ENCODE data around the gene IGFLR1. TPM values are rescaled to one million over a fixed set of nuclear protein-coding genes. Genes with fewer than 3 reads are reported as not detected.
"Not testable (repeated sequence)": the region's sequence is repeated elsewhere in the genome, so short reads cannot be mapped to it uniquely, and the experiment has no call there.

Gene IGFLR1
- total and polyA plus RNA-seq, 11 donors: 0.74 to 25.2 (median 3.6) TPM

GRCh38 chr19:35773020-35773806 is 31.0 kb upstream of the IGFLR1 start:
- DNase-seq: no peak
- intact Hi-C loops (cut with DNase I): loop anchor here in 2 of 10 donors (10.0 kb wide), 2 partner anchors 112 to 162 kb away; partner anchors contain the start of gene LRFN3 (in 1 of the 2)
- no peak for ATAC-seq

GRCh38 chr19:35772362-35772761 is 30.1 kb upstream of the IGFLR1 start:
- H3K9me3 ChIP-seq, H3K27ac ChIP-seq, H3K27me3 ChIP-seq, DNase-seq, H3K4me3 ChIP-seq, ATAC-seq: not testable (repeated sequence)
- Histone ChIP-seq H3K36me3 (peaks cover 0 to 11% (median 0%) of the 10 kb centered on the region in 9 donors), H3K4me1 (peaks cover 0 to 23% (median 5%) of the 10 kb centered on the region in 12 donors)
- WGBS, 4 donors: 93 to 97% (median 97%) methylated on average over 5 of the region's 5 CpGs
- intact Hi-C loops (cut with DNase I): loop anchor here in 2 of 10 donors (10.0 kb wide), 2 partner anchors 112 to 162 kb away; partner anchors contain the start of gene LRFN3 (in 1 of the 2)

More at GRCh38 chr19:35773020-35773806, 31.0 kb upstream of the IGFLR1 start:
- Histone ChIP-seq H3K9me3 (no peaks in the 10 kb centered on the region), H3K4me3 (no peak overlapping the region), H3K36me3 (peaks cover 0 to 10% (median 0%) of the 10 kb centered on the region in 9 donors), H3K4me1 (peaks cover 0 to 17% (median 5%) of the 10 kb centered on the region in 12 donors), H3K27me3 (no peaks in the 10 kb centered on the region), H3K27ac (no peak overlapping the region)
- WGBS, 4 donors: 45 to 52% (median 50%) methylated on average over 9 of the region's 9 CpGs
- TF ChIP-seq CTCF (IDR thresholded peaks at IDR 0.05): no peak

- Histone ChIP-seq H3K27me3 (no peaks in the 10 kb centered on the region), H3K4me1 (peaks cover 0 to 6% (median 0%) of the 10 kb centered on the region in 12 donors), H3K9me3 (no peaks in the 10 kb centered on the region), H3K4me3 (no peak overlapping the region), H3K36me3 (peaks cover 0 to 38% (median 19%) of the 10 kb centered on the region in 9 donors), H3K27ac (no peak overlapping the region)
- ATAC-seq (no peak), DNase-seq (no peak)
- intact Hi-C loops (cut with DNase I): no loop called here
- 61 to 84% (median 66%) methylated on average over 6 to 15 of the region's 15 CpGs for WGBS, 4 donors
- TF ChIP-seq POLR2A (IDR thresholded peaks at IDR 0.05): no peak
- no peak for TF ChIP-seq CTCF (IDR thresholded peaks at IDR 0.05)
These were observed 25.8 kb upstream of the IGFLR1 start for GRCh38 chr19:35768082-35768421.

GRCh38 chr19:35767288-35768081 is 25.2 kb upstream of the IGFLR1 start:
- DNase-seq (peak in 1 of 5 donors; percentile 36), ATAC-seq (peak in 3 of 4 donors; percentile 31 to 51 (median 47))
- intact Hi-C loops (cut with DNase I): no loop called here
- TF ChIP-seq CTCF (IDR thresholded peaks at IDR 0.05): no peak
- no peak for TF ChIP-seq POLR2A (IDR thresholded peaks at IDR 0.05)
- peaks cover 0 to 43% (median 25%) of the 10 kb centered on the region in 9 donors for H3K36me3 ChIP-seq
- H3K27me3 ChIP-seq: no peaks in the 10 kb centered on the region
- no peak overlapping the region for H3K27ac ChIP-seq
- WGBS, 4 donors: 55 to 94% (median 66%) methylated on average over 10 to 34 of the region's 34 CpGs
- no peak overlapping the region for H3K4me3 ChIP-seq
- H3K4me1 ChIP-seq: peaks cover 0 to 6% (median 0%) of the 10 kb centered on the region in 12 donors
- no peaks in the 10 kb centered on the region for H3K9me3 ChIP-seq
